Left ventricle myocardium superior (tissue), 1 donor: Measurements from ENCODE around the gene ATP2A3. TPM values are rescaled to one million over a fixed set of nuclear protein-coding genes. Genes with fewer than 3 reads are reported as not detected.
A peak's percentile ranks its signal among the peaks of the same experiment; 100 is the strongest.

Experiments
- ATAC-seq: fragments of 200-7000 bp; cut with Tn5 transposase; one replicate; pipeline ENCODE4 v1.9.1; 2020; ENCODE audit warnings: mild to moderate bottlenecking, moderate library complexity
- DNase-seq: peaks from one replicate; pipeline ENCODE4 v3.0.0-alpha.2; 2020
- intact Hi-C: fragments of 100-400 bp; cut with micrococcal nuclease; formaldehyde crosslinking; loops from one replicate; pipeline ENCODE4 v1.11.0; 2022
- total RNA-seq: library from RNA; stranded (reverse); fragmentation: NEBNext Ultra II Directional; extraction: Animal tissue kit (Norgen Biotek cat#: 25700); gene quantifications from one replicate; pipeline ENCODE4 v1.2.1, GENCODE V29; 2021
- donor health status: DM: no; HTN: yes; CAD: no; lungs with severe emphysema.

Gene ATP2A3
- total RNA-seq, 1 donor from 2014 or later = 5.8 TPM

DNA sequence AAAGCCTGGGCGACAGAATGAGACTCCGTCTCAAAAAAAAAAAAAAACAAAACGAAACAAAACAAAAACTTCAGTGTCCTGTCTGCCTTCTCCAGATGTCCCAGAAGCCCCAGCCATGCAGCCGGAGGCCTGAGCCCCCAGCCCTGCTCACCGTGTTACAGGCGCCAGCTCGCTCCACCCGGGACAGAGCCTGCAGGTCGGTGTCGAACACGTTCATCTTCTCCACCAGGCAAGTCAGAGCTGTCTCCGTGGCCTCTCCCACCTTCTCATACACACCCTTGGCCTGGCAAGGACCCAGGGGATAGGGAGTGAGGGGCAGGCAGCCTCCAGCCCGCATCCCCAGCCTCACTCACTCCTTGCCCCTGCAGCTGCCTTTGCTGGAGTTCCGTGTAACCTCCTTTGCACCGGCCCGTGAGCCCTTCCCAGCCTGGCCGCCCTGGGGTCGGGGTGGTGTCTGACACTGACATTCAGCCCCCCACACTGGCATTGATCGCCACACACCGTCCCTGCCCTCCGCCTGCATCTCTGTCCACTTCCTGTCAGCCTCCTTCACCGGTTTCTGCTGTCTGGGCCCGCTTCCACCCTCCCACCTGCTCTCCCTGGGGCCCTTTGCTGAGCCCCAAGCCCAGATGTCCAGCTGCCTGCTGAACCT is 20.9 kb downstream of the ATP2A3 start:
- ATAC-seq (no peak), DNase-seq (no peak)
- intact Hi-C loops = no loop called here

DNA sequence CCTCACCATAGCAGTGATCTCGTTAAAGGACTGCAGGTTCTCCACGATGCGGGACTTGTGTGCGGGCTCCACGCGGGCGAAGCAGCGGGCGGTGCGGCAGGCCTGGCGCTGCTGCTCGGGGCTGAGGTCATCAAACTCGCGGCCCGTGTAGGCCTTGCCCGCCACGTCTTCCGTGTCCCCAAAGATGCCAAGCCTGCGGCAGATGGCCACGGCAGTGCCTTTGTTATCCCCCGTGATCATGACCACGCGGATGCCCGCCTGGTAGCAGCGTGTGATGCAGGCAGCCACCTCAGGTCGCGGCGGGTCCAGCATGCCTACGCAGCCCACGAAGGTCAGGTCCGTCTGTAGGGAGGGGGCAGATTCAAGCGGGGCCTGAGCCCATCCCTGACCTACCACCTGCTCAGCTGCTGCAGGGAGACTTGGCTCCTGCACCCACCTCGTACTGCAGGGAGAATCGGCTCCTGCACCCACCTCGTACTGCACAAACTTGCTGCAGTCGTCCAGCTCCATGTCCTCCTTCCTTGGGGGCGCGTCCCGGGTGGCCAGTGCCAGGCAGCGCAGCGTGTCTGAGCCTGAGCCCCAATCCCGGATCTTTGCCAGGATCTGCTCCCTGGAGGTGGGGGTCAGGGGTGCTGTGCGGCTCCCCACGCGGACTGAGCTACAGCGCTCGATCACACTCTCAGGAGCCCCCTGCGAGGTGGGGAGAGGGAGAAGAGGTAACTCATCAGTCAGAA is 23.1 kb downstream of the ATP2A3 start:
- ATAC-seq (no peak), DNase-seq (no peak)
- intact Hi-C loops = no loop called here

DNA sequence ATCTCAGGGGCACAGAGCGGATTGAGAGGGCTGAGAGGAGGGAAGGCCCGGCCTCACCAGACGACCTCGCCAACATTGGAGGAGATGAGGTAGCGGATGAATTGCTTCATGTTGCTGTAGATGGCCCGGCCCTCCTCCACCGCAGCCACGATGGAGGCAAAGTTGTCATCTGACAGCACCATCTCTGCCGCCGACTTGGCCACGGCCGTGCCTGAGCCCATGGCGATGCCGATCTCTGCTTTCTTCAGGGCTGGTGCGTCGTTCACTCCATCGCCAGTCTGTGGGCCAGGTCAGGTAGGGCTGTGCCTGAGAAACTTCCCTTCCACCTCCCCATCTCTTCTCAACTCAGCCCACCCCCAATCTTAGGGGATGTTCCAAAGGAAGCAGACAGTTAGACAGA is 26.9 kb downstream of the ATP2A3 start:
- ATAC-seq = no peak
- intact Hi-C loops = no loop called here

DNA sequence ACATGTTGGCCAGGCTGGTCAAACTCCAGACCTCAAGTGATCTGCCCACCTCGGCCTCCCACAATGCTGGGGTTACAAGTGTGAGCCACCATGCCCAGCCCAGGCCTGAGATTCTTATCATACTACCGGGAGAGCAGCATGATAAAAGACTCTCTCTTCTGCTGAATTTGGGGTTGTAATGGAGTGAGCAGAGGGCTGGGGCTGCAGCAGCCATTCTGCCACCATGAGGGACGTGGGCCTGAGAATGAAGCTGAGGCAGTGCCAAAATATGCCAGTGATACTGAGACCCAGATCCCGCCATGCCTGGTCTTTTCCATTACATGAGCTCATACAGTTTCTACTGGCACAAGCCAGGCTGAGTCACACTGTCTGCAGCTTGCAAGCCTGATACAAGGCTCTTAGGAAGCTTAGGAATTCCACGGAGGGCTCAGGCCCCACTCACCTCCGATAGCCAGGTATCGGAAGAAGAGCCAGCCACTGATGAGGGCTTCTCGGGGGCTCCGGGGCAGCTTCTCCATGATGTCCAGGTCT is 28.3 kb downstream of the ATP2A3 start:
- DNase-seq = no peak
- no peak for ATAC-seq
- intact Hi-C loops = no loop called here

More for the DNA sequence above, 26.9 kb downstream of the ATP2A3 start:
- DNase-seq = no peak

DNA sequence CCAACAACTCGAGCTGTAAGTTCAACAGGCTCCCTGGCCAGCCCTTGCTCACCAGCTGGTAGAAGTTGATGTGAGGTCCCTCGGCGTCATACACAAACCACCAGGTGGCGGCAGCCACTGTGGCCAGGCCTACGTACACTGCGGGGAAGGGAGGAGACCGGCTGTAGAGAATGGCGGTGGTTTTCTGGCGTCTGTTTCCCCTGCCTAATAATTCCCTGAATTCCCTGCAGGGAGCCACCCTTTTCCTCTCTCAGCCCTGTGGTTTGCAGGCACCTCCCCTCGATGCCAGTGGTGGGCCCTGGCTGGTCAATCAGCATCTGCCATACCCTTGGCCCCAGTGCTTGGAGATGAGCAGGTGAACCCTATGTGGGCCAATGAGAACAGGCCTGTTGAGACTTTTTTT is 29.1 kb downstream of the ATP2A3 start:
- DNase-seq (peak; percentile 84), ATAC-seq (peak; percentile 97)
- intact Hi-C loops = no loop called here

DNA sequence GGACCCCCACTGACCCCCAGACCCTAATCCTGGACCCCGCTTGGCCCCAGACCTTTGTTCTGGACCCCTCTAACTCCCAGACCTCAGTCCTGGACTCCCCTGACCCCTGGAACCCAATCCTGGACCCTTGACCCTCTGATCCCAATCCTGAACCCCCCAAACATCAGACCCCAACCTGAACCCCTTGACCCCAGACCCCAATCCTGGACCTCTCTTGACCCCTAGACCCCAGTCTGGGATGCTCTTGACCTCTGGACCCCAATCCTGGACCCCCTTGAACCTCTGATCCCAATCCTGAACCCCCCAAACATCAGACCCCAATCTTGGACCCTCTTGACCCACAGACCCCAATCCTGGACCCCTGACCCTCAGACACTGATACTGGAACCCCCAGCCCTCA is 34.5 kb downstream of the ATP2A3 start:
- intact Hi-C loops = no loop called here
- DNase-seq = no peak
- no peak for ATAC-seq

DNA sequence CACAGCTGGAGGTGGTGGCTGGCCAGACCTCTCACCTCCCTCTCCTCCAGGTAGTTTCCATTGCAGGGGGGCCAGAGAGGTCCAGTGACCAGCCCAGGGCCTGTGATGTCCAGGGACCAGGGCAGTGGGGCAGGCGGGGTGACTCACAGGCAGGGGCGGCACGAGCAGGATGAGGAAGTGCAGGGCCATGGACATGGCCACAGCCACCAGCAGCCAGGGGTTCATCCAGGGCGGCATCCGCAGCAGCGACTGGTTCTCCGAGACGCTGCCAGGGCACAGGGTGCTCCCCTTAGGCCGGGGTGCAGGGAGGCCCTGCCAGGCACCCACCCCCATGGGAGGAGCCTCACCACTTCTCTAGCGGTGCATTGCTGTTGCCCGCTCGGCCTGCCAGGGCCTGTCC is 35.1 kb downstream of the ATP2A3 start:
- intact Hi-C loops = no loop called here
- ATAC-seq (no peak), DNase-seq (no peak)

DNA sequence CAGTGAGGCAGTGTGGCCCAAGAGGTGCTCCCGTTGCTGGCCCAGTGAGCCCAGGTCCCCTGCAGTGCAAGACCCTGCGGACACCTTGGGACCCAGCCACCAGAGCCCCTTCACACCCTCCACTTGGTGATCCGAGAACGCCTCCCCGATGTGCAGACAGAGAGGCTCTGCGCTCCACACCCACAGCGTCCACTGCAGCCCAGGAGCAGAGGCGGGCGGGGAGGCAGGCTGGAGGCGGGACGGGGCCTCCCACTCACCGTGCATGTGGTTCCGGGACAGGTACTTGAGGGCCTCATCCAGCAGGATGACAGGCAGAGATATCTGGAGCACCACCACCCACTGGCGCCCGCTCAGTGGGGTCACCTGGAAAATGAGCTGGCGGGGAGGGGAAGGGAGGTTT is 35.8 kb downstream of the ATP2A3 start:
- no peak for DNase-seq
- ATAC-seq = no peak
- intact Hi-C loops = no loop called here

DNA sequence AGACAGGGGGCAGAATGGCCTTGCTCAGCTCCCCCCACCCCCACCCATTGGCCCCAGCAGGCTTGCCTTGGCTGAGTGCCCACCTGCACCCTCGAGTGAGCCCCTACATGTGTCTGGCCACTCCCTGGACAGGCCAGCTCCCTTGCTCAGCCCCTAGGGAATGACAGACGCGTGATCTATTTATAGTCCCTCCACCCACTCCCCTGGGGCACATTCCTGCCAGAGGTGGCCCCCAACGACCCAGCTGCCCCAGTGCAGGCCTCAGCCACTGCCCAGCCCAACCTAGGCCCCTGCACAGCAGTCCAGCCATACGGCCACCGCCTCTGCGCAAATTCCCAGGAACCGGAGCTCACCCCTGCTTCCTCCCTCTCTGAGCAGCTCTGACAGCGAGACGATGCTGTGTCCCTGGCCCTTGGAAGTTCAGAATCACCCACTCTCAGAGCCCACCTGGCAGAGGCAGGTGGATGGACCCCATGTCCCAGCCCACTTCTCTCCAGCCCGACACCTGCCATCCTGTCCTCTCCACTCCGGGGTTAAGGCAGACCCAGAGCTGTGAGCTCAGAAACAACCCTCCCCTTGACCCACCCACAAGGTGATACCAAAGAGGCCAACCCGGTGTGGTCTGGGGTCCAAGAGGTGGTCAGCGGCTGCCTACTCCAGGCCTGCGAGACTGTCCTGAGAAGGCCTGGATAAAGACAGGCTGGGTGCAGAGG is 36.5 kb downstream of the ATP2A3 start:
- intact Hi-C loops = no loop called here
- ATAC-seq = peak; percentile 58
- no peak for DNase-seq

DNA sequence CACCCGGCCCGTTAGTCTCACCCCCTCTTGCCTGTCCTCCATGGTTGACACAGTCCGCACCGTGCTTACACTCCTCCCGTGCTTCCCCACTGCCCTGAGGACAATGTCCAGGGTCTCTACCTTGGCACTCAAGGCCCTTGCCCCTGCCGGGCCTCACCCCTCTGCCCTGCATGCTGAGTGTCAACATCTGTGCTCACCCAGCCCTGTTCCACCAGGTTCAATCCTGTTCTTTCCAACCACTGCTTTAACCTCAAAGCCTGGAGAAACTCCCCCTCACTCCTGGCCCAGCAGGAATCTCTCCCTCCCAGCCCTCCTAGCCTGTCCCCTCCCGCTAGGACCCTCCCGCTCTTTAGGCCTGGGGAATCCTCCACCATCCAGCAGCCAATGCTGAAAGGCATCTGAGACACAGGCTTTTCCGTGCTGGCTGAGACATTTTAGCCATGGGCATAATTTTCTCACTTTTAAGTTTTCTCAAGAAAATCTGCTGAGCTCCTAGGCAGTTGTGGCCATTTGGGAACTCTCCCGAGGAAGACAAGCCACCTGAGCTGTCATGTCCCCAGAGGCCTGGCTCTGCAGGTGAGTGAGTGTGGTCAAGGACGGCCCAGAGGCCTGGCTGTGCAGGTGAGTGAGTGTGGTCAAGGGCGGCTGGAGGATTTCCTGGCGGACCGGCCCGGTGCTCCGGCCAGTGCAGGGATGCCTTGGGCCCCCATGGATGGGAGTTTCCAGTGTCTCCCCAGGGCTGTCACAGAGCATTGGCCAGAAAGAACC is 37.2 kb downstream of the ATP2A3 start:
- intact Hi-C loops = no loop called here
- peak; percentile 17 for ATAC-seq
- DNase-seq = no peak

DNA sequence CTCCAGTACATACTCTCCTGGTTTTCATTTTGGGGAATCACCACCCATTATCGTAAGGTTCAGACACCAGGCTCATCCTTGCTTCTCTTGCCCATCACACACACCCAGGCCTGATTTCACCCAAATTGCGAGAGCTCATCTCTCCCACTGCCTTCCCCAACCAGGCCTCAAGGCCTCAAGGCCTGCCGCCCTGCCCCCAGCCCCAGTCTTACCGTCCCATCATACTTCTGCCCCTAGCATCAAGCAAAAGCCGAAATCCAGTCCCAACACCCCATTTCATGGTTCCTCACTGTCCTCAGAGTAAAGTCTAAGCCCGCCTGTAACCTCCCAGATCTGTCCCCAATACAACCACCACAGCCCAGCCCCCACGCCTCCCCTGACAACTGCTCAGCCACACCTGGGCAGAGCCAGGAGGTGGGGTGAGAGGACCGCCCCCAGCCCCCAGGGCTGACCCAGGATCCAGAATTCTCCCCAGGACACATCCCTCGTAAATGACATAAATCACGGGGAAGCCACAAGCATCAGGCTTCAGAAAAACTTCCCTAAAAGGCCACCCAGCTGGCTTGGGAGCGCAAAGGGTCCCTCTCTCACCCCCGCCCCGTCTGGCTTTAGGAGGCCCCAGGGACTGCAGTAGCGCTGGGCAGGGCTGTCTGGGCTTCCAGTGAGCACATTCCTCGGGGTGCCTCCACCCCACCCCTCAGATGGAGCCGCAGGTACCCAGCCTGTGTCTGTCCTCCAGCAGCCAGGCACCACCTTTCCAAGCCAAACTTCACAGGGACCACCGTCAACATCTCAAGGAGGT is 38.4 kb downstream of the ATP2A3 start:
- DNase-seq = no peak
- intact Hi-C loops = no loop called here
- ATAC-seq = no peak

DNA sequence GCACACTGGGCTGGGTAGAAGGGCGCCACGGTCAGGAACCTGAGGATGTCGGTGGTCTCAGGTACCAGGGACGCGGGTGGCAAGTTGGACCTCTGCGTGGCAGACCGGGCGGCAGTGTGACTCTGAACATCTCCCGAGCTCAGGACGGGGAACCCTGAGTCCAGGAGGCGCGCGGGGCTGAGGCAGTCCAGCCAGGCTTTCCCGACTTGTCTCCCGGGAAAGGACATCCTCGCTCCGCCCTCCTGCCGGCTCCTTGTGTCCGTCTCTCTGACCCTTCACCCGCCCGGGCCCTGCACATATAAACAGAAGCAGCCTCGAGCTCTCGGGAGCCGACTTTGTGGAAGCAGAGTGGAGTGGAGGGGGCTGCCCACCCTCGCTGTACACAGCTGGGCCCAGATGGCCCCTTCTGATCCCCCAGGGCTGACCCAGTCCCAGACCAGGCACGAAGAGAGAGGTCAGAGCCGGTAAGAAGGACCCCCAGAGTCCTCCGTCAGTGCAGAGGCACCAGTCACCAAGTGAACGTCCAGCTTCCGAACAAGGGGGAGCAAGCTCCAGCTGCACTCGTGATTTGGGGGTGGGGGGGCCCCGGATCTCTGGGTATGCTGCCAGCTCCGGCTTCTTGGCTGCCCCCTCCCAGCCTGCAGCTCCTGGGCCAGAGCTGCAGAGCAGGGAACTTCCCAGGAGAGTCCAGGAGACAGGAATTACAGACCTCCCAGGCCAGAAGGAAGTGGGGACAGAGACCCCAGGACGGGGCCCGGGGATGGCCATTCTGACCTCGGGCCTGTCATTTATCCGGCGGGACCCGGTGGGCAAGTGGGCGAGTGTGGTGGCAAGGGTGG is 39.5 kb downstream of the ATP2A3 start:
- intact Hi-C loops = no loop called here
- peak; percentile 67 for DNase-seq
- peak; percentile 38 for ATAC-seq

DNA sequence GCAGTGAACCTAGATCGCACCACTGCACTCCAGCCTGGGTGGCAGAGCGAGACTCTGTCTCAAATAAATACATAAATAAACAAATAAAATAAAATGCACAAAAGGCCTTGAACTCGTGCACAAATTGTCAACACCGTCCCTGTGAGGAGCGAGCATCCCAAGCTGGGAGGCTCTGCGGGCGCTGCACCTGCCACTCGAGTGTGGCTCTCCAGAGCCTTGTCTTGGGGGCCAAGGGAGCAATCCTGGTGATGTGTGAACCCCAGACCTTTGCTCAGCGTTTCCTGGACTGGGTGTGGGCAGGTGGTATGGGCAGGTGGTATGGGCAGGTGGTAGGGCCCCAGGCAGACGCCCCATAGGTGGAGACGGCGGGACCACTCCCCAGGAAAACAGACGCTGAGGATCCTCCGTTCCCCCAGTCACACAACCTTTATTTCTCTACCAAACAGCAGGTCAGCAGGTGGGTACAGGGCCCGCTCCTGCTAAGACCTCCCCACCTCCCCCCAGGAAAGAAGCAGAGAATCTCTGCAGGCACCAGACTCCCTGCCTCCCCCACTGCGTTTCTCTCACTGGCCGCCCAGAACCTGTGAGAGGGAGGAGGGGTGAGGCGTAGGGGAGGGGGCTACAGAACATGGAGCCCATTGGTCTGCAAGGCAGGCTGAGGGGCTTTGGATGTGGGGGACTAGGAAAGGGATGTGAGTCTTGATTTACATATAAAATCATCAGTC is 40.6 kb downstream of the ATP2A3 start:
- ATAC-seq (no peak), DNase-seq (no peak)

DNA sequence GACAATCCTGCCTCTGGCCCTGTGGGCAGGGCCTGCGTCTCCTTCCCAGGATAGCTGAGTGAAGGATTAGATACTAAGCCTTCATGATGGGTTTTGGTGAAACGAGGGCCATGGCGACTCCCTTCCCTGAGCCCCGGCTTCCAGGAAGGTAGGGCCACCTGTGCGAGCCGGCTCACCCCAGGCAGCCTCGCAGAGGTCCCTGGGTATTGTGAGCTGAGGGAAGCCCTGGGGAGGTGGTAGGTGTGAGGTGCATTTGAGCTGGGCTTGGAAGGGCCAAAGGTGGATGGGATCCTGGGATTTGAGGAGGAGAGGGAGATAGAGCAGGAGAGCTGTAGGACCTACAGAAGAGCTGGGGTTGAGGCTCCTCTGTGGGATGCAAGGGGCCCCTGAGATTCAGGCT is 41.5 kb downstream of the ATP2A3 start:
- intact Hi-C loops = no loop called here
- DNase-seq = no peak
- no peak for ATAC-seq

More for the DNA sequence above, 40.6 kb downstream of the ATP2A3 start:
- intact Hi-C loops = no loop called here

DNA sequence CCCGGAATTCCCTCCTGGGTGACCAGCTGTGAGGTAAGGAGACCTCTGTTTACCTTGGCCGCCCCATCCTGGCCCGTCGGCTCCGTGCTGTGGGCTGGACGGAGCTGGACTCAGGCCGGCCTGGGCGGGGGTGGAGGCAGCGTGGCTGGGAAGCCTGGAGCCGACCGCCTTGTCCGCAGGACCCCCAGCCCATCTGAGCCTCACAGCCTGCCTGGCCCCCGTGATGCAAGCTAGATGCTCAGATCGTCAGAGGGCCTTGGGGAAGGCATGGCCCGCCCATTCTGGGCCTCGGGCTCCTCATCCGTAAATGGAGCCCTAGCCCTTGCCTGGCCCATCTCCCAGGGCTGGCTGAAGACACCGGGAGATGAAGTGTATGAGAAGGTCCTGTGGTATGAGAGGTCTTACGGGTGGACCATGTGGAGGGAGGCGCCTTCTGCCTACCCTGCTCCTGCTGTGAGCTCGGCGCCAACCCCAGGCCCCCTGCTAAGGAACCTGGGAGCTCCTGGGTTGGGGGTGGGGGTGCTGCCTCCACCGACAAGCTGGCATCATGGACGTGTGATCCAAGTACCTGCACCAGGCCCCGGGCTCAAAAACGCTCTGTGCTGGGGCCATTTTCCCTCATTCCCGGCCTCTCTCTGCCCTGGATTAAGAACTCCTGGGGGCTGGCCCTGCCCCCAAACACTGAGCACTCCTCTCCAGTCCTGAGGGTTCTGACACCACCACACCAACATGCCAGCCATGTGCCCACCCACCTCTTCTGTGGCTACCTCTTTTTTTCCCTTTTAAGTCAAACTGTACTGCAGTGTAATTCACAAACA is 42.5 kb downstream of the ATP2A3 start:
- intact Hi-C loops = no loop called here
- no peak for DNase-seq

DNA sequence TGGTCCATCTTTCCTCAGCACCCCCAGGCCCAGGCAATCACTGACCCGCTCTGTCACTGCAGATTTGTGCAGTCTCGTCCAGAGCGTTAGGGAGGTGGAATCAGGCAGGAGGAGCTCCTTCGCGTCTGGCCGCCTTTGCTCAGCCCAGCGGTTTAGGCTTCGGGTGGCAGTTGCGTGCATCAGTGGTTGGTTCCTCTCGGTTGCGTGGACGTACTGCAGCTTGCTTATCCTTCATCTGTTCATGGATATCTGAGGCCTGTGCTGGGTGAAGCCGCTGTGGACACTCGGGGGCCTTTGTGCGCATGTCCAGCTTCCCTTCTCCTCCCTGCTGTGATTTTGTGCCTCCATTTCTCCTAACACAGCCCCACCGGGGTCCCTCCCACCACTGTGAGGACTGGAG is 43.2 kb downstream of the ATP2A3 start:
- DNase-seq (no peak), ATAC-seq (no peak)
- intact Hi-C loops = no loop called here

More for the DNA sequence above, 42.5 kb downstream of the ATP2A3 start:
- ATAC-seq = no peak
